Retinal pigment epithelial cell (primary cell): ENCODE data around the gene ETFRF1.

ENCODE experiments used
- DNase-seq: peaks from one replicate; pipeline ENCODE4 v3.0.0-alpha.2; 2010; ENCODE audit warnings: low read depth
- H3K4me3 ChIP-seq: 2 replicates; pipeline ENCODE4 v1.5.1; 2011; ENCODE audit warnings: mild to moderate bottlenecking, low read length, control low read depth, moderate library complexity
- TF ChIP-seq, protein P1 (sequence below): conservative IDR thresholded peaks from 2 replicates; pipeline ENCODE4 v1.5.1; 2011; ENCODE audit warnings: low read depth, low read length, control low read depth, inconsistent platforms

Gene ETFRF1

DNA sequence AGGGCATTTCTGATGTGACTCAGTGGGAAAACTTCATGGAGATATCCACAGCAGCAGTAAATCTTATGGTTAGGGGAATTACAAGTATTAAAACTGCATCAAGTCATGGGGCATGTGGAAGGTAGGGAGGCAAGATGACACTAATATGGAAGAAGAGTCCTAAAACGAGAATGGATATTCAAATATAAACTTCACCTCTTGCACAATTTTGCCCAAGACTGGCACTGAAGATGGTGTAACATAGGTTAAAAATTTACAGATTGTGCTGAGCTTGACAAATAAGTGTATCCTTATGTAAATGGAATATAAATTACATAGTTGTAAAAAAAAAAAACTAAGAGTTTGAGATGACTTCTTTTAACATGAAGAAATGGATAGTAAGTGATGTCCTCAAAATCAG, 12.8 kb downstream of the ETFRF1 start:
- H3K4me3 ChIP-seq, result no peak overlapping the region
- TF ChIP-seq, protein P1, sequence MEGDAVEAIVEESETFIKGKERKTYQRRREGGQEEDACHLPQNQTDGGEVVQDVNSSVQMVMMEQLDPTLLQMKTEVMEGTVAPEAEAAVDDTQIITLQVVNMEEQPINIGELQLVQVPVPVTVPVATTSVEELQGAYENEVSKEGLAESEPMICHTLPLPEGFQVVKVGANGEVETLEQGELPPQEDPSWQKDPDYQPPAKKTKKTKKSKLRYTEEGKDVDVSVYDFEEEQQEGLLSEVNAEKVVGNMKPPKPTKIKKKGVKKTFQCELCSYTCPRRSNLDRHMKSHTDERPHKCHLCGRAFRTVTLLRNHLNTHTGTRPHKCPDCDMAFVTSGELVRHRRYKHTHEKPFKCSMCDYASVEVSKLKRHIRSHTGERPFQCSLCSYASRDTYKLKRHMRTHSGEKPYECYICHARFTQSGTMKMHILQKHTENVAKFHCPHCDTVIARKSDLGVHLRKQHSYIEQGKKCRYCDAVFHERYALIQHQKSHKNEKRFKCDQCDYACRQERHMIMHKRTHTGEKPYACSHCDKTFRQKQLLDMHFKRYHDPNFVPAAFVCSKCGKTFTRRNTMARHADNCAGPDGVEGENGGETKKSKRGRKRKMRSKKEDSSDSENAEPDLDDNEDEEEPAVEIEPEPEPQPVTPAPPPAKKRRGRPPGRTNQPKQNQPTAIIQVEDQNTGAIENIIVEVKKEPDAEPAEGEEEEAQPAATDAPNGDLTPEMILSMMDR, result no peak
- DNase-seq, result no peak

DNA sequence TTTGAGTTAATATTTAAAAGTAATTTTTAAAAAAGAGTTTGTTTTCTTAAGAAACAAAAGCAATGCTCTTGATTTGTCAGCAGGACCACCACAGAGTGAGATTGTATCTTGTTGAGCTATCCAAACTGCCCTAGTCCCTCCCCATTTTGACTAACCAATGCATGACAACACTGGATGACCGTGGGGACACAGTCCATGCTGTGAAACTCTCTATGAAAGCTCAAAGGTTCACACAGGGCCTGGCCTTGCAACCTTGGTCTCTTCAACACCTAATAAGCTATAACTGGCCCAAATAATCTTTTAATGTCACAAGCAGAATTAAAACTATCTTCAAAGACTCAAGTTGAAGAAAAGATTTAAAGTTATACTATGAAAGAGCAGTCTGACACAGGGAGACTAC, 13.5 kb downstream of the ETFRF1 start:
- TF ChIP-seq, protein P1, result no peak
- no peak for DNase-seq
- H3K4me3 ChIP-seq, result no peak overlapping the region

DNA sequence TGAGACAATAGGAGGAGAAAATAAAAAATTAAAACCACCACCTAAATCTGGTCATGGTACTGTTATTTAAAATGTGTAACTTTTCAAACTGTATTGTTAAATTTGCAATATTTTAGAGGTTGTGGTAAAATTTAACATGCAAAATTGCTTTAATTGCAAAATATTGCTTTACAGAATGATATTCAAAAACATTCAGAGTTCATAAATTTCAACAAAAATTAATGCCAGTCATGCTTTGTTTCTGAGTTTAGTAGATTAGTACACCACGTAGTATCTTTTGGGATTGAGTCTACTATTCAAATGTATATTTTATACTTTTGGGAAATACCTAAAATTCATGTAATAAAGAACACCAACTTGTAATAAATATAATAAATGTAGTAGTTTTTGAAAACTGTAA, 18.3 kb downstream of the ETFRF1 start:
- DNase-seq, result no peak
- TF ChIP-seq, protein P1, result no peak

DNA sequence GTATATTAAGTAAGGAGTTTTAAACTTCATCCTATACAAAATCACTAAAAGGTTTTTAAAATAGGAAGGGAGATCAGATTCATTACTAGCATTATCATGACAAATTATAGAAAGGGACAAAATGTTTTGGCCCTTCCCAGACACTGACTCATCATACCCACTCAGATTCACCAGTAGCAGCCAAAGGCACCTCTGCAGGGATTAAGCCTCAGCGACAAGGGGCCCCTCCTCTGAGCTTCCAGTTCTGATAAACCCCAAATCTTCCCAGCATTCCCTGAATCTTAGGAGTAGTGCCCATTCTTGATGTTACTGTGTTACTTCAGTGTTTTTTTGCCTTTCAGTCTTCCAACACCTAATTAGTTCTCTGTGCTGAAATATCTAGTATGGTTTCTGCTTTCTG, 41.2 kb downstream of the ETFRF1 start:
- TF ChIP-seq, protein P1, result no peak
- no peak overlapping the region for H3K4me3 ChIP-seq
- DNase-seq, result no peak

More for the DNA sequence above, 18.3 kb downstream of the ETFRF1 start:
- H3K4me3 ChIP-seq, result no peak overlapping the region

DNA sequence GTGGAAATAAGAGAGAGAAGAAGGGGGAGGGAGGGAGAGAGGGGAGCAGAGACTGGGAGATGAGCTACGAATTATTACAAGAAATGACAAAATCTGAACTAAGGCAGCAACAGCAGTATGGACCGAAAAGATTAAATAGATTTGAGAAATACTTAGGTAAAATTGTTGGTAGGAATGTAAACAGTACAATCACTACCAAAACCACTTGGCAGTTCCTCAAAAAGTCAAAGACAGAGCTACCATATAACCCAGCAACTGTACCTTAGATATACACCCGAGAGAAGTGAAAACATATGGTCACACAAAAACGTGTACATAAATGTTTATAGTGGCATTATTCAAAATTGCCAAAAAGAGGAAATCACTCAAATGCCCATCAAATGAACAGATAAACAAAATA, 41.6 kb downstream of the ETFRF1 start:
- no peak overlapping the region for H3K4me3 ChIP-seq
- DNase-seq, result no peak
- TF ChIP-seq, protein P1, result no peak

DNA sequence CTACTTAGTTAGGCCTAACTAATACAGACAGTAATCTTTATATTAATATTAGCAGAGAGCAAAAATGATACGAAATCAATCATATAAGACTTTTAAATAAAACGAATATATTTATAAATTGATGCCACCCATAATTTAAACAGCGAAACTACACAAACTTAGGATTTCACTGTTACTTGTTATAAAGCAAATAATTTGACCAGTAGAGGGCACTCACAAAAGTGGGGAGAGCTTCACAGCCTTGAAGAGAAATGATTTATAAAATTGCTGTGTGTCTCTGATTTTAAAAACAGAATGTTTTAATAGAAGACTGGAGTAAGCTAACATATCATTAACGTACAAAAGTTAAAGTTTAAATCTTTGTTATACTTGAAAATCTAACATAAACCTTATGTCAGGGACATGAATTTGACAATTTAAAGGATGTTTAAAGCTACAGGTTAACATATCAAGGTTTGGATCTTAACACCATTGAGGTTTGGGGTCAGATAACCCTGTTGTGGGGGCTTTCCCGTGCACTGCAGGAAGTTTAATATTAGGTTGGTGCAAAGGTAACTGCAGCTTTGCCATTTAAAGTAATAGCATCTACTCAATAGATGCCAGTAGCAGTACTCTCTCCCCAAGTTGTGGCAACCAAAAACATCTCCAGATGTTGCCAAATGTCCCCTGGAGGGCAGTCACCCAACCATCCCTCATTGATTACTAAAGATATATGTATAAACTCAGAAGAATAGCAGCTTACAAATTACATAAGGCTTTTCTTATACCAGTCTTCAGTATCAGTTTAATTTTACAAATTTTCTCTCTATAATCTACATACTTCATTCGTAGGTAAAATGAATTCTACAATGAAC, 46.4 kb downstream of the ETFRF1 start:
- TF ChIP-seq, protein P1, result peak; percentile 65

More for the DNA sequence above, 46.4 kb downstream of the ETFRF1 start:
- H3K4me3 ChIP-seq, result no peak overlapping the region
- DNase-seq, result no peak
